BJ (cell line): ENCODE measurements around the gene PATL1. TPM values are rescaled to one million over a fixed set of nuclear protein-coding genes. Genes with fewer than 3 reads are reported as not detected.

Experiments
- CTCF ChIA-PET: fragments of 350-600 bp; formaldehyde crosslinking; extraction: SDS; loops from one replicate; lab custom pipeline; 2021; ENCODE audit warnings: antibody characterized with exemption, inconsistent platforms; lab: Yijun Ruan, JAX
- POLR2A ChIA-PET: fragments of 300-600 bp; sonication (Branson Sonifier 250); formaldehyde crosslinking; extraction: SDS; loops from one replicate; lab custom pipeline; 2021; ENCODE audit warnings: antibody characterized with exemption; lab: Charles Lee
- DNase-seq: peaks from one replicate; pipeline ENCODE4 v3.0.0-alpha.2; 2011; ENCODE audit warnings: low read depth
- H3K27me3 ChIP-seq: 2 replicates; pipeline ENCODE4 v1.6.0; 2011; ENCODE audit warnings: low read length; ENCODE audit not compliant: control insufficient read depth, insufficient read depth
- H3K36me3 ChIP-seq: 2 replicates; pipeline ENCODE4 v1.5.1; 2011; ENCODE audit warnings: low read length; ENCODE audit not compliant: control insufficient read depth, insufficient read depth
- H3K4me3 ChIP-seq: 2 replicates; pipeline ENCODE4 v1.5.1; 2011; ENCODE audit warnings: low read depth, mild to moderate bottlenecking, control low read depth, low read length
- polyA plus RNA-seq: library from polyadenylated mRNA; depleted of rRNA; stranded (reverse); fragments of >200 nt; gene quantifications from 2 replicates; pipeline ENCODE4 v1.2.3, GENCODE V29; 2011; rRNA removed
- small RNA-seq: library from RNA; depleted of rRNA; stranded (forward); fragments of <200 nt; gene quantifications from one replicate; pipeline ENCODE3, GENCODE V24; 2012; ENCODE audit warnings: low replicate concordance, low read depth; ENCODE audit not compliant: insufficient read length
- TF ChIP-seq, protein P1 (sequence below): IDR thresholded peaks from 2 replicates; pipeline ENCODE4 v1.5.1; 2011; ENCODE audit warnings: low read depth, mild to moderate bottlenecking, control low read depth, inconsistent platforms, low read length, moderate library complexity; ENCODE audit not compliant: insufficient read depth

Gene PATL1
- polyA plus RNA-seq, 1 experiment = 34.3 TPM

DNA sequence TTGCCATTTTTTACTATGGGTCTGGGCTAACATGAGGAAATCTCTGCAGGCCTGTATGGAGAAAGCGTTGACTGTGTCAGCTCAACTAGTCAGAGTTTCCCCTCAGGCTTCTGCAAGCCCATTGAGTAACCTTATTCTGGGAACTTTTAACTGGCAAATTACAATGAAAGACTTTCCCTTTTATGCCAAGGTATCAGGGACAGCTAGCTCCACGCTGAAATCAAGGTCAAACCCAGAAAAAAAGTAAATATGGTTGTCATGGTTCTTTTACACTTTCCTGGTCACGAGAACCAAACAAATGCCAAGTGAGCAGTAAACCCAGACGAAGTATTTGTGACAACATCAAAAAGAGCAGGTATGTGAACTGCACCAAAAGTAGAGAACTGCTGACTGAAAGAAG lies 67.0 kb downstream of the PATL1 start:
- ChIA-PET POLR2A (no interaction called here), CTCF (interaction anchor here (0.7 kb wide), 1 partner anchor 9 kb away, joined by 4 read pairs; no protein-coding TSS in a partner anchor)
- H3K27me3 ChIP-seq = no peaks in the 10 kb centered on the region
- TF ChIP-seq, protein P1, sequence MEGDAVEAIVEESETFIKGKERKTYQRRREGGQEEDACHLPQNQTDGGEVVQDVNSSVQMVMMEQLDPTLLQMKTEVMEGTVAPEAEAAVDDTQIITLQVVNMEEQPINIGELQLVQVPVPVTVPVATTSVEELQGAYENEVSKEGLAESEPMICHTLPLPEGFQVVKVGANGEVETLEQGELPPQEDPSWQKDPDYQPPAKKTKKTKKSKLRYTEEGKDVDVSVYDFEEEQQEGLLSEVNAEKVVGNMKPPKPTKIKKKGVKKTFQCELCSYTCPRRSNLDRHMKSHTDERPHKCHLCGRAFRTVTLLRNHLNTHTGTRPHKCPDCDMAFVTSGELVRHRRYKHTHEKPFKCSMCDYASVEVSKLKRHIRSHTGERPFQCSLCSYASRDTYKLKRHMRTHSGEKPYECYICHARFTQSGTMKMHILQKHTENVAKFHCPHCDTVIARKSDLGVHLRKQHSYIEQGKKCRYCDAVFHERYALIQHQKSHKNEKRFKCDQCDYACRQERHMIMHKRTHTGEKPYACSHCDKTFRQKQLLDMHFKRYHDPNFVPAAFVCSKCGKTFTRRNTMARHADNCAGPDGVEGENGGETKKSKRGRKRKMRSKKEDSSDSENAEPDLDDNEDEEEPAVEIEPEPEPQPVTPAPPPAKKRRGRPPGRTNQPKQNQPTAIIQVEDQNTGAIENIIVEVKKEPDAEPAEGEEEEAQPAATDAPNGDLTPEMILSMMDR = no peak
- no peak overlapping the region for H3K4me3 ChIP-seq
- no peak for DNase-seq
- peaks cover 22% of the 10 kb centered on the region for H3K36me3 ChIP-seq

GRCh38 chr11:59600636-59601035 lies 68.2 kb downstream of the PATL1 start:
- TF ChIP-seq, protein P1 = no peak
- POLR2A ChIA-PET = no interaction called here
- no peaks in the 10 kb centered on the region for H3K27me3 ChIP-seq
- peaks cover 24% of the 10 kb centered on the region for H3K36me3 ChIP-seq
- H3K4me3 ChIP-seq = no peak overlapping the region
- CTCF ChIA-PET = no interaction called here
- no peak for DNase-seq

DNA sequence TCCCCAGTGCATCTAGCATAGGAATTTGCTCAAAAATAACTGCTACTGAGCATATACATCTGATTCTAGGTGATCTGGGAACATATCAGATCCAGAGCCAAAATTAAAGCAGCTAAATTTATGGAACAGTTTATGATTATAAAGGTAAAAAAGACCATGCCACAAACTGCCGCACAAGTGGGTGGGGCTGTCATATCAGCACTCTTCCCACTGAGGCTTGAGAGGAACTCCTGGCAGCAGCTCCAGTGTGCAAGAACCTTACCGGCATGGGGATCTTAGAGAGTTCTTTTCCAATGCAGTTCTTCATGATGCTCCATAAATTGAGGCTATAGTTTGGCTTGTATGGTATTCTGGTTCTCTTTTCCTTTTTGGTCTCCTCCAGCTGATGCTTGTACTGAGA lies 68.6 kb downstream of the PATL1 start:
- CTCF ChIA-PET = no interaction called here

DNA sequence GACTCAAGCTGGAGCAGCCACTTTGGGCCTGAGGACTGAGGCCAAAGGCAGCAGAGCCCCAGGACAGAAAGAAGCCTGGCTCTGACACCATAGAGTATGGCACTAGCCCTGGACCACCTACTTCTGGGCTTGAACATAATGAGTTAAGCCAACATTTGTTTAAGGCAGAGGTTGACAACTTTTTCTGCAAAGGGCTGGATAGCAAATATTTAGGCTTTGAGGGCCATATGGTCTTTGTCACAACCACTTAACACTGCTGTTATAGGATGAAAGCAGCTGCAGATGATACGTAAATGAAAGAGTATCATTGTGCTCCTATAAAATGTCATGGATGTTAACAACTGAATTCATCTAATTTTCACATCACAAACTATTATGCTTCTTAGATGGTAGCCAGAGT lies 69.9 kb downstream of the PATL1 start:
- CTCF ChIA-PET = interaction anchor here (0.6 kb wide), 1 partner anchor 62 kb away, joined by 3 read pairs; no protein-coding TSS in a partner anchor
- H3K36me3 ChIP-seq = peaks cover 24% of the 10 kb centered on the region
- no peaks in the 10 kb centered on the region for H3K27me3 ChIP-seq
- no peak overlapping the region for H3K4me3 ChIP-seq
- POLR2A ChIA-PET = no interaction called here
- TF ChIP-seq, protein P1 = no peak
- DNase-seq = no peak

More for the DNA sequence above, 68.6 kb downstream of the PATL1 start:
- DNase-seq = no peak
- no peaks in the 10 kb centered on the region for H3K27me3 ChIP-seq
- H3K4me3 ChIP-seq = no peak overlapping the region
- TF ChIP-seq, protein P1 = no peak
- peaks cover 24% of the 10 kb centered on the region for H3K36me3 ChIP-seq
- POLR2A ChIA-PET = no interaction called here

Small RNA genes within 50 kb of the gene (small RNA-seq; reads per million reads assigned to genes)
- not detected for gene MIR3162

Other genes starting within 250 kb of the PATL1 start
- gene OR5A2, start 242.6 kb downstream of the PATL1 start, polyA plus RNA-seq = not detected in 2 replicates
- not detected in 2 replicates for gene OR5A1, start 232.6 kb downstream of the PATL1 start, polyA plus RNA-seq
- gene OR4D6, start 212.1 kb downstream of the PATL1 start, polyA plus RNA-seq = not detected in 2 replicates
- not detected in 2 replicates for gene OR4D10, start 195.7 kb downstream of the PATL1 start, polyA plus RNA-seq
- not detected in 2 replicates for gene OR4D11, start 165.5 kb downstream of the PATL1 start, polyA plus RNA-seq
- gene OR4D9, start 157.5 kb downstream of the PATL1 start, polyA plus RNA-seq = not detected in 2 replicates
- 10.0 and 16.1 TPM in 2 replicates for gene OSBP, start 53.3 kb downstream of the PATL1 start, polyA plus RNA-seq
- gene OR10V1, start 44.8 kb upstream of the PATL1 start, polyA plus RNA-seq = not detected in 2 replicates
- gene STX3, start 86.3 kb upstream of the PATL1 start, polyA plus RNA-seq = 8.8 and 11.4 TPM in 2 replicates
- gene MRPL16, start 141.7 kb upstream of the PATL1 start, polyA plus RNA-seq = 46.6 and 47.0 TPM in 2 replicates
- not detected in 2 replicates for gene CBLIF, start 176.5 kb upstream of the PATL1 start, polyA plus RNA-seq
- gene TCN1, start 197.4 kb upstream of the PATL1 start, polyA plus RNA-seq = not detected in 2 replicates
- gene OOSP3, start 209.7 kb upstream of the PATL1 start, polyA plus RNA-seq = not detected in 2 replicates